ENCODE measurements around the gene KRTAP5-8. TPM values are rescaled to one million over a fixed set of nuclear protein-coding genes. Genes with fewer than 3 reads are reported as not detected.

KRTAP5-8 gene
- total RNA-seq (2022; extraction: Qiagen RNA extraction; ENCODE audit: low read depth), result not detected in 5 replicates

GRCh38 chr11:71537977-71538665 is at the start of gene KRTAP5-8:
TSS of gene KRTAP5-8 (plus strand) at chr11:71538025. CDS start at chr11:71538056, 31 bp downstream.

GRCh38 chr11:71526796-71527575 is 10.8 kb upstream of the KRTAP5-8 start, which contains the start of gene KRTAP5-7:
TSS of gene KRTAP5-7 (plus strand) at chr11:71527267. CDS start at chr11:71527301, 34 bp downstream.

GRCh38 chr11:71548120-71548519 is 10.3 kb downstream of the KRTAP5-8 start, which contains the start of gene KRTAP5-9:
TSS of gene KRTAP5-9 (plus strand) at chr11:71548420. CDS start at chr11:71548658, 238 bp downstream.

GRCh38 chr11:71565263-71565662 is 27.4 kb downstream of the KRTAP5-8 start, which contains the start of gene KRTAP5-10:
TSS of gene KRTAP5-10 (plus strand) at chr11:71565563. CDS start at chr11:71565588, 25 bp downstream.

GRCh38 chr11:71582309-71582895 is 44.6 kb downstream of the KRTAP5-8 start, which contains the start of gene KRTAP5-11:
TSS of gene KRTAP5-11 (minus strand) at chr11:71582875. CDS start at chr11:71582837, 38 bp downstream.

Other genes with a start within 250 kb of the KRTAP5-8 start
- gene DHCR7, start 89.6 kb upstream of the KRTAP5-8 start, total RNA-seq (2022; extraction: Qiagen RNA extraction; ENCODE audit: low read depth), result 51.5 to 54.3 TPM (median 53.4 TPM) in 5 replicates
- gene NADSYN1, start 84.8 kb upstream of the KRTAP5-8 start, total RNA-seq (2022; extraction: Qiagen RNA extraction; ENCODE audit: low read depth), result 42.8 to 49.8 TPM (median 46.8 TPM) in 5 replicates
- not detected in 5 replicates for gene KRTAP5-7, start 10.8 kb upstream of the KRTAP5-8 start, total RNA-seq (2022; extraction: Qiagen RNA extraction; ENCODE audit: low read depth)
- gene KRTAP5-9, start 10.4 kb downstream of the KRTAP5-8 start, total RNA-seq (2022; extraction: Qiagen RNA extraction; ENCODE audit: low read depth), result not detected in 5 replicates
- gene KRTAP5-10, start 27.5 kb downstream of the KRTAP5-8 start, total RNA-seq (2022; extraction: Qiagen RNA extraction; ENCODE audit: low read depth), result not detected in 5 replicates
- not detected in 5 replicates for gene KRTAP5-11, start 44.9 kb downstream of the KRTAP5-8 start, total RNA-seq (2022; extraction: Qiagen RNA extraction; ENCODE audit: low read depth)